ENCODE data around the gene CRB2. TPM values are rescaled to one million over a fixed set of nuclear protein-coding genes. Genes with fewer than 3 reads are reported as not detected.

CRB2 gene
- total RNA-seq, 1 experiment from 2014 or later = 0.07 TPM

- no peaks in the 10 kb centered on the region for H3K36me3 ChIP-seq (ENCODE audit: control insufficient read depth in 1 of 2, insufficient read depth in 2 of 2, low read length in 2 of 2)
- no TSS peak for BruUV-seq (replicated peaks)
- H3K27ac ChIP-seq (ENCODE audit: low read depth, low read length) = no peak overlapping the region
- H2AFZ ChIP-seq (ENCODE audit: low read depth, low read length, poor library complexity, severe bottlenecking) = no peak overlapping the region
- DNase-seq (ENCODE audit: low read depth, low spot score) (no peak), ATAC-seq (no peak)
- intact Hi-C loops (cut with micrococcal nuclease) = no loop called here
- TF ChIP-seq EZH2 (IDR thresholded peaks at IDR 0.05) = no peak
- no peak for TF ChIP-seq POLR2A (IDR thresholded peaks at IDR 0.05; ENCODE audit: borderline replicate concordance, extremely low read depth, insufficient read depth, insufficient read length)
- no peak for TF ChIP-seq SRF (IDR thresholded peaks at IDR 0.05; ENCODE audit: low read depth)
- TF ChIP-seq ZBTB33 (IDR thresholded peaks at IDR 0.05; ENCODE audit: extremely low read depth, insufficient replicate concordance, low read length) = no peak
- no peak for TF ChIP-seq YY1 (IDR thresholded peaks at IDR 0.05; ENCODE audit: extremely low read depth, insufficient replicate concordance, low read depth, low read length)
- TF ChIP-seq SIN3A (IDR thresholded peaks at IDR 0.05; ENCODE audit: low read depth) = no peak
- TF ChIP-seq FOSL1 (IDR thresholded peaks at IDR 0.05; ENCODE audit: low read depth) = no peak
- TF ChIP-seq ATF3 (IDR thresholded peaks at IDR 0.05) = no peak
- TF ChIP-seq ZFX (IDR thresholded peaks at IDR 0.05) = no peak
- no peak for TF ChIP-seq TCF7L2 (IDR thresholded peaks at IDR 0.05; ENCODE audit: borderline replicate concordance, extremely low read depth, insufficient read depth, insufficient read length)
- TF ChIP-seq SP1 (IDR thresholded peaks at IDR 0.05; ENCODE audit: low read depth) = no peak
- no peak for TF ChIP-seq JUND (IDR thresholded peaks at IDR 0.05)
- TF ChIP-seq CEBPB (IDR thresholded peaks at IDR 0.05; ENCODE audit: low read depth) = no peak
- no peak for TF ChIP-seq POLR2AphosphoS5 (IDR thresholded peaks at IDR 0.05; ENCODE audit: low read depth, low read length)
- TF ChIP-seq EGR1 (IDR thresholded peaks at IDR 0.05; ENCODE audit: low read depth) = no peak
- no peak for TF ChIP-seq MAX (IDR thresholded peaks at IDR 0.05)
- no peak for TF ChIP-seq EZH2phosphoT487 (IDR thresholded peaks at IDR 0.05; ENCODE audit: borderline replicate concordance)
- no peak for TF ChIP-seq CBX3 (IDR thresholded peaks at IDR 0.05; ENCODE audit: low read depth)
- no peaks in the 10 kb centered on the region for H3K9me3 ChIP-seq (ENCODE audit: control insufficient read depth in 1 of 2, insufficient read depth in 1 of 2, low read depth in 1 of 2, low read length in 2 of 2)
- no peaks in the 10 kb centered on the region for H4K20me1 ChIP-seq (ENCODE audit: insufficient read depth)
- ChIA-PET CTCF (no interaction called here), POLR2A (no interaction called here), RAD21 (ENCODE audit: low non-redundant PET in 1 of 2, low total read pairs in 2 of 2, uncharacterized antibody in 2 of 2, unreplicated experiment in 2 of 2) (no interaction called here)
- H3K4me1 ChIP-seq (ENCODE audit: control insufficient read depth in 1 of 2, insufficient read depth in 2 of 2, low read length in 2 of 2) = no peaks in the 10 kb centered on the region
- no peaks in the 10 kb centered on the region for H3K9me2 ChIP-seq (ENCODE audit: insufficient read depth)
- H3K9ac ChIP-seq (ENCODE audit: low read length) = no peak overlapping the region
- H3K4me2 ChIP-seq (ENCODE audit: low read length) = no peak overlapping the region
- no peaks in the 10 kb centered on the region for H3K79me2 ChIP-seq (ENCODE audit: insufficient read depth, low read length)
- H3K4me3 ChIP-seq (replicated peaks in 1 of 2; ENCODE audit: low read depth in 1 of 2, low read length in 2 of 2) = no peak overlapping the region
- no peaks in the 10 kb centered on the region for H3K27me3 ChIP-seq (ENCODE audit: insufficient read depth, low read length)
Observed at GRCh38 chr9:123391233-123391632, 35.2 kb downstream of the CRB2 start.
